NCI-H2107 treated with DMSO at 0.1 percent for 48 hours (cell line): ENCODE results near the gene HADH.
"Not testable (repeated sequence)": the region's sequence is repeated elsewhere in the genome, so short reads cannot be mapped to it uniquely, and the experiment has no call there.

Source experiments
- DNase-seq: peaks from one replicate; lab custom pipeline; 2025; ENCODE audit not compliant: unreplicated experiment; lab: John Stamatoyannopoulos, UW

The HADH gene

GRCh38 chr4:108029731-108030130 lies 40.0 kb downstream of the HADH start:
- no peak for DNase-seq

DNA sequence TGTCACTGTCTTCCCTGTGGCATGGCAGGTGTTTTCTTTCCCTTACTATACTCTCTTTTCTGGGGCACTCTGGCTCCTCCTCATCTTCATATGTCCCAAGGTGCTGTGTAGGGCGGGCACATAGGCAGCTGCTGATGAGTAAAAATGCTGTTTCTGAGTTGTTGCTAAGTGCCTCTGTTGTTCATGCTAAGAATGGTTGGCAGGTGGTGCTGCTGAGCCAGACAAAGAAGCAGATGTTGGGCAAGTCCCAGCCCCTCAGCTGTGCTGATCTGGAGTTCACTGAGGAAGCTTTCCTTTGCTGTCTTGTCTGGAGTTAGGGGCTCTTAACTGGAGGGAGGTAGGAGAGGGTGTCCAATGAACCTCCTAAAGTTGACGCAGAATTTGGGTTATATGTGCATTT lies 40.6 kb downstream of the HADH start:
- peak; percentile 9 for DNase-seq

DNA sequence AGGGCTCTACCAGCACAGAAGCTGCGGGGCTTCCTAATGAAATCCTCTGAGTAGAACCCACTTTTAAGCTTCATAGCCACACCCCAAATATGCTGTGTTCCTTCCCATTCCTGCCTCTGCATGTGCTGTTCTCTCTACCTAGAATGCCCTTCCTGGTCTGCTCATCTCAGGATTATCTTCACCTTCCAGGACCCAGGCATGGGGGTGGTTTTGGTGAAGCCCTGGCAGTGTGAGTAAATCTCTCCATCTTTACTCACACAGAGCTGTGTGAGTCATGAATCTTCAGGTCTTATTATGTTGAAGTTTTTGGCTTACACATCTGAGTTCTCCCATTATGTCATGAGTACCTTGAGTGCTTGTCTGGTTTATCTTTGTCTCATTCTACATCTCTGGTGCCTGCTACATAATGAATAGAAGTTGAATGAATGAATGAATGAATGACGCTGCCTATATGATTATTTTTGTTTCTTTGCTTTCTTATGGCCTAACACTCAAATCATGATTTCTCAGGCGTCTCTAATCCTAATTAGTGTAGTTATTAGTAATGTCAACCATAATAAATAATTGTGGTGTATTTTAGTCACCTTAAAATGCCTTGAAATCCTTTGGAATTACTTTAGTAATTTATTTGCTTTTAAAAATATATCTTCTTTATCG lies 41.9 kb downstream of the HADH start:
- no peak for DNase-seq

DNA sequence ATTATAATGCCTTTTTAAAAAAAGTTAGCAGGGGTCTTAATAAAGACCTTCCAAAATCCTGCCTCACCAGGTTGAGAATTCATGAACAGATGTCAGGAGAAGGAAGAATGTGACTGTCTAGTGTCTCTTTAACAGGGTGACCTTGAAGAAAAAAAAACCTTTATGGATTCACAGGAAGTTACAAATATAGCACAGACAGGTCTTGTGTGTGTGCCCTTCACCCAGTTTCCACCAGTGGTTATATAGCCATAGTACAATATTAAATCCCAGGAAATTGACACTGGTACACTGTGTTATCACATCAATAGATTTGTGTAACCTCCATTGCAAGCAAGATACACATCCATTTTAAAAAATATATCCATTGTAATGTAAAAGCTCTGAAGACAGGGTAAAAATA lies 43.7 kb downstream of the HADH start:
- no peak for DNase-seq

DNA sequence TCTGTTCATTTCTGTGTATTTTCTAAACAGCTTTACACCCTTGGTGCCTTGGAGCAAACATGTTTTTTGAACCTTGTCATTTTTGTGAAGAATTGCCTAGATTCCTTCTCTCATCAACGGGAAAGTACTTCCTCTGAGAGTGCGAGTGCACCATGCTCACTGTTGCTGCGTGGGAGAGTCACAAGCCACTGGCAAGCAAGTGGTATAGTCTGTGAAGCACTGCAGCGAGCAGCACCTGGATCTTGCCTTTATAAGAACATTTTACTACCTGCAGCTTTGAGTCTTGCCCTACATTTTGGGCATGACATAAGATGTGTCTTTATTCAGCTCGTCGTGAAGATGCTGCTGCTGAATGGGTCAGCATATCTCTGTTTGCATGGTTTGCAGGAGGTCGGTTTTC lies 44.9 kb downstream of the HADH start:
- DNase-seq, result no peak

GRCh38 chr4:108035691-108036090 lies 46.0 kb downstream of the HADH start:
- no peak for DNase-seq

- peak; percentile 25 for DNase-seq
Observed at GRCh38 chr4:108036213-108036612, 46.5 kb downstream of the HADH start.

- DNase-seq, result no peak
Observed at GRCh38 chr4:108037884-108038283, 48.2 kb downstream of the HADH start.

GRCh38 chr4:108042927-108043326 lies 53.2 kb downstream of the HADH start:
- DNase-seq, result no peak

DNA sequence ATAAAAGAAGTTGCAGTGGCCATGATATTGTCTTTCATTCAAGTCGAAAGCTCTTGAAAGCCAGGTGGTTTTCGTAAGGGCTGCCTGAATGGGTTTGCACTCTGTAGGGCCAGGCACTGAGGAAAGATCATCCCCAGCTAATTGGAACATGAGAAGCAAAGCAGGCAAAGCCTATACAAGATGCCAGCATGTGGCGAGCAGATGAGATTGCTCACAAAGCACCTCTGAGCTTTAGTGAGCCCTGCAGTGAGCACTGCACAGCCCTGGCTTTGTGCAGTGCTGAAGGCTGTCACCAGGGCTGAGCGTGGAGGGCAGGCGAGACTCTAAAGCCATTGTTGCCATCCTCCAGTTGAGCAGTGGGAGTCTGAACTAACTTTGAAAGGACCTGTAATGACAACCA lies 53.8 kb downstream of the HADH start:
- DNase-seq, result peak; percentile 81

DNA sequence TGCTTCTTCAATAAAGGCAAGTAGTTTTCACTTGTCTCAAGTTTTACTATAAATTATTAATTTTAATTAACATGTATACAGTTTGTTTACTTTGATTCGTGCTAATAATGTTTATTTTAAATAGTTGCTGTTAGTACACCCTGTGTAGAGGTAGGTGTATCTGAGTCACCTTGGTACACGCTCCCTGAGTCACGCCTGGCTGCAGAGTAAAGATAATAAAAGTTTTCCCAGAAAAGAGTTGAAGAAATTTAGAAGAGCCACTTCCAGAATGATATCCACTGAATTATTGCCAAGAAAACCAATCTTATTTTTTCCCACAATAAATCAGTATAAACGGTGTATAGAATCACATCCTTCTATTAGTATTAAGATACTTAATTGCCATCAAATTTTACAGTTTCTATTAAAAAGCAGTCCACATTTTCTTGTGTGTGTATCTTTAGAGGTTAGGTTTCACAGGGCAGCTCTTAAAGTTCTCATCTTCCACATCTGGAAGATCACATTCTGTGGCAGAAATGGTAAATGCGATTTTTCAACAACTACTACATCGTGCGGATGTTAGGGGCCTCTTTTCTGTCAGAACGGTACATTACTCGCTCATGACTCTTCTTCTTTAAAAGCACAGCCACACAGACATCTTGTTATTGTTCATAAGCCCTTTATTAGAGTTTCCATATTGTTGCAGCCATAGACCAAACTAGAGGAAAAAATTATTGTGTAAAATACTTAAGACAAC lies 55.4 kb downstream of the HADH start:
- DNase-seq, result no peak

DNA sequence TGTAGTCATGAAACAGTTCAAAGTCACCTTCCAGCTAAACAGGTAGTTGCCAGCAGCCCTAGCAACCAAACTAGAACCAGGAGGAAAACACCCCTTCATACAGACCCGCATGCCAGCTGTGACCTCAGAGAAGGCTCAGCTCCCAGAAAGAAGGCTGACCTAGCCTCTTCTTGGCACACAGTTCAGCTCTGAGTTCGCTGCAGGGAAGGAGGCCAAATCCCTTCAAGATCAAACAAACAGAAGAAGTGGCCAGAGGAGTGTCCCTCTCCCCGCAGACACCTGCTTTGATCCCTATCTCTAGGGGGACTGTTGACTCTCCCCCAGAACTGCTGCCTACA lies 56.0 kb downstream of the HADH start:
- DNase-seq, result no peak

DNA sequence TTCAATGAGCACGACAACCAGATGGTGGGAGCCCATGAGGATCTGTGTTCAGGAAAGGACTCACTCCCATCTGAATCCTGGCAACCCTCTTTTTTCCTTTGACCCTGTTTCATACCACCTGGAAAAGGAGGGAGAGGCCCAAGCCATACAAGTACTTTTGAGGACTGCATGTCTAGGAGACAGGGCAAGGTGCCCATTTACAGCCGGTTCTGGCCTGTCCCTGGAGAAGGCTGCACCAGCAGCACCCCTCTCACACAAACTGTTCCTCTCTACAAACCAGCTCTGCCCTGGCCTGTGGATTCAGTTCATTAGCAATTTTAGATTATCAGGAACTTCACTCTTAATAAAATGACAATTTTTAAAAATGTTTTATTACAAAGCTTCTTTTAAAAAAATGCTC lies 57.5 kb downstream of the HADH start:
- no peak for DNase-seq

DNA sequence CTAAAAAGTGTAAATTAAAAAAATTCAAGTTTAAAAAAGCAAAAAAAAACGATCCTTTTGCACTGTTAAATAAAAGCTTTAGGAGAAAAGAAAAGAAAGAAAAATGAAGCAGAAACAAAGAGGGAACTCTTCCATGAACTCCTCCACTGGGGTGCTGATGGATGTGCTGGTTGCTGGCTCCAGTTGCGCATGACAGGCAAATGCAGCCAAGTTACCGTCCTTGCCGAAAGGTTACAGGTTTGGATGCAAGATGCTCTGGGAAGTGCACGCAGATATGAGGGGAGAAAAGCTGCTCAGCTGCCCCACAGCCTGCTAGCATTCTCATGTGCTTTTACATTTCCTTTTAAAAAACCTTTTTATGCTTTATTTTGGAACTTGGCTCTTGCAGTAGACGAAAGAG lies 58.5 kb downstream of the HADH start:
- no peak for DNase-seq

- no peak for DNase-seq
Observed at GRCh38 chr4:108048997-108049396, 59.3 kb downstream of the HADH start.

GRCh38 chr4:108049406-108049805 lies 59.7 kb downstream of the HADH start:
- DNase-seq, result no peak

DNA sequence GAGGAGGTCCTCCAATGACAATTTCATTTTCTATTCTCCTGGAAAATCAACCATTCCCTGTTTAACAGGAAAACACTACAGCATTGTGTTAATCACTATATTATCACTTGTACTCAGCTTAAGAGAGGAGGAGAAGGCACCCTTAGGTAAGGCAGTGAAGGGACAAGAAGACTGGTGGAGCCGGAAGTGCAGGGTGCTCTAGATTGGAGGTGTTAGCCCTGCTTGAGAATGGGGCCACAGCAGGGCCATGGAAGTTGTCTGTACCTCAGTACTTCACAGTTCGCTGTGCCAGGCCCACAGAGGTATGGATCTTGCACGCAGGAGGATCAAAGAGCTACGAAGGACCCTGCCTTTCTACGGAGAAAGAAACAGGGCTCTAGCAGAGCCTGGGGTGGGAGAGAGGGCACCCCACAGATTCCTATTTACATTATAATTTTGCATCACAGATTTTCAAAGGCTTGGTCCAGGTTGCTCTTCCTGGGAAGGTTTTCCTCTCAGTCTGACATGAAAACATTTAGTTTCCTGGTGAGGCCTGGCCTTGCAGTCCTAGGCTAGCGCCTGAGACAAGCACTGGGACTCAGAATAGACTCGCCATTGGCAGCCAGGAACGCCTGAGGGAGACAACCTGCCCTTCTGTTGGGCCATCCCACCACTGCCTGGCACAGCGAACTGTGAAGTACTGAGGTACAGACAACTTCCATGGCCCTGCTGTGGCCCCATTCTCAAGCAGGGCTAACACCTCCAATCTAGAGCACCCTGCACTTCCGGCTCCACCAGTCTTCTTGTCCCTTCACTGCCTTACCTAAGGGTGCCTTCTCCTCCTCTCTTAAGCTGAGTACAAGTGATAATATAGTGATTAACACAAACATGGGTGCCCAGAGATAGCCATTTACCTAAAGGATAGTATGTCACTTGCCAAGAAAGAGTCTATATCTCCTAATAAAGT lies 60.8 kb downstream of the HADH start:
- DNase-seq, result not testable (repeated sequence)

DNA sequence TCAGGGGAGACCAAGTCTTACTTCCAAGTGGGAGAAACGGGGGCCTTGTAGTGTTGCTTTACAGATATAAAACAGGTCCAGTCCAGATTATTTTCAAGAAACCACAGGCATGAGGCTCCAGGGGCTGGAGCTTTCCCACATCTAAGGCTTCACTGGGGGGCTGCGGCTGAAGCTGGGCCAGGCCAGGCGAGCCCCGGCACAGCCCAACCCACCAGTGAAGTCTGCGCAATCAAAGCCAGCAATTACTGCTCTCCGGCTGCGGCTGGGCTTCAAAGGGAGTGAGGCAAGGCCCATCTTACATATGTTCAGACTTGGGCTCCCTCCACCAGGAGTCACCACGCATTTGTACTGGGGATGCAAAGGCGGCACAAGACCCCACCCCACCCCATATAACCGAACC lies 61.7 kb downstream of the HADH start:
- no peak for DNase-seq

GRCh38 chr4:108052558-108053120 lies 63.0 kb downstream of the HADH start:
- DNase-seq, result no peak

- DNase-seq, result no peak
Observed at GRCh38 chr4:108053251-108053711, 63.6 kb downstream of the HADH start.

GRCh38 chr4:108054025-108054638 lies 64.4 kb downstream of the HADH start:
- DNase-seq, result no peak
